ENCODE results near the gene RMDN3. TPM values are rescaled to one million over a fixed set of nuclear protein-coding genes. Genes with fewer than 3 reads are reported as not detected.

Gene RMDN3
- total RNA-seq, 1 experiment from 2014 or later = 43.1 TPM

- Histone ChIP-seq H3K27me3 (no peaks in the 10 kb centered on the region), H3K36me3 (peaks cover 5% of the 10 kb centered on the region; the same call in 1 of the 2 replicates), H3K9me3 (no peaks in the 10 kb centered on the region), H3K4me3 (peak within 1 kb of the TSS; percentile 39)
- DNase-seq = peak; percentile 63
These were observed 9.0 kb upstream of the RMDN3 start, which contains the start of gene GCHFR for GRCh38 chr15:40763801-40764628. Gene GCHFR, plus strand, starts transcription at chr15:40764068. Its CDS starts 113 bp downstream, at chr15:40764181.

- H3K36me3 ChIP-seq = peaks cover 3% of the 10 kb centered on the region; the same call in 1 of the 2 replicates
- no peaks in the 10 kb centered on the region for H3K27me3 ChIP-seq
- peak overlapping the region; percentile 39 for H3K4me3 ChIP-seq
- H3K9me3 ChIP-seq = no peaks in the 10 kb centered on the region
- peak; percentile 45 for DNase-seq
These were observed 8.1 kb upstream of the RMDN3 start for GRCh38 chr15:40762919-40763800.

GRCh38 chr15:40759961-40760360 is 4.9 kb upstream of the RMDN3 start:
- Histone ChIP-seq H3K9me3 (no peaks in the 10 kb centered on the region), H3K36me3 (no peaks in the 10 kb centered on the region), H3K4me3 (no peak overlapping the region), H3K27me3 (no peaks in the 10 kb centered on the region)
- DNase-seq = no peak

- H3K9me3 ChIP-seq = no peaks in the 10 kb centered on the region
- no peak overlapping the region for H3K4me3 ChIP-seq
- H3K36me3 ChIP-seq = peaks cover 5% of the 10 kb centered on the region
- no peaks in the 10 kb centered on the region for H3K27me3 ChIP-seq
- no peak for DNase-seq
These were observed 1.9 kb upstream of the RMDN3 start for GRCh38 chr15:40756938-40757337.

- Histone ChIP-seq H3K27me3 (no peaks in the 10 kb centered on the region), H3K9me3 (no peaks in the 10 kb centered on the region), H3K4me3 (peak overlapping the region; percentile 91), H3K36me3 (peaks cover 14% of the 10 kb centered on the region)
- no peak for DNase-seq
These were observed 756 bp upstream of the RMDN3 start for GRCh38 chr15:40755812-40756208.

- Histone ChIP-seq H3K36me3 (peaks cover 21% of the 10 kb centered on the region), H3K4me3 (peak overlapping the region; percentile 91), H3K9me3 (no peaks in the 10 kb centered on the region), H3K27me3 (no peaks in the 10 kb centered on the region)
- peak; percentile 13 for DNase-seq
These were observed 526 bp downstream of the RMDN3 start for GRCh38 chr15:40754574-40754882.

- Histone ChIP-seq H3K27me3 (no peaks in the 10 kb centered on the region), H3K9me3 (no peaks in the 10 kb centered on the region), H3K36me3 (peaks cover 29% of the 10 kb centered on the region), H3K4me3 (no peak overlapping the region)
- DNase-seq = no peak
These were observed 3.3 kb downstream of the RMDN3 start for GRCh38 chr15:40751745-40752144.

- Histone ChIP-seq H3K4me3 (no peak overlapping the region), H3K27me3 (no peaks in the 10 kb centered on the region), H3K9me3 (no peaks in the 10 kb centered on the region), H3K36me3 (peaks cover 29% of the 10 kb centered on the region)
- DNase-seq = no peak
These were observed 4.2 kb downstream of the RMDN3 start for GRCh38 chr15:40750885-40751284.

- Histone ChIP-seq H3K9me3 (no peaks in the 10 kb centered on the region), H3K4me3 (no peak overlapping the region), H3K27me3 (no peaks in the 10 kb centered on the region), H3K36me3 (peaks cover 32% of the 10 kb centered on the region)
- no peak for DNase-seq
These were observed 5.9 kb downstream of the RMDN3 start for GRCh38 chr15:40749151-40749630.

- Histone ChIP-seq H3K27me3 (no peaks in the 10 kb centered on the region), H3K9me3 (no peaks in the 10 kb centered on the region), H3K36me3 (peaks cover 41% of the 10 kb centered on the region), H3K4me3 (no peak overlapping the region)
- peak; percentile 43 for DNase-seq
These were observed 7.1 kb downstream of the RMDN3 start for GRCh38 chr15:40747685-40748631.

- H3K36me3 ChIP-seq = peaks cover 46% of the 10 kb centered on the region
- DNase-seq = peak; percentile 26
- no peaks in the 10 kb centered on the region for H3K27me3 ChIP-seq
- H3K9me3 ChIP-seq = no peaks in the 10 kb centered on the region
- H3K4me3 ChIP-seq = no peak overlapping the region
These were observed 8.1 kb downstream of the RMDN3 start for GRCh38 chr15:40746916-40747418.

- peaks cover 32% of the 10 kb centered on the region for H3K36me3 ChIP-seq
These were observed 10.3 kb downstream of the RMDN3 start for GRCh38 chr15:40744815-40745152.

GRCh38 chr15:40743921-40744814 is 10.9 kb downstream of the RMDN3 start:
- Histone ChIP-seq H3K27me3 (no peaks in the 10 kb centered on the region), H3K36me3 (peaks cover 33% of the 10 kb centered on the region), H3K9me3 (no peaks in the 10 kb centered on the region), H3K4me3 (no peak overlapping the region)
- peak; percentile 63 for DNase-seq

More at GRCh38 chr15:40744815-40745152, 10.3 kb downstream of the RMDN3 start:
- no peak for DNase-seq
- Histone ChIP-seq H3K9me3 (no peaks in the 10 kb centered on the region), H3K27me3 (no peaks in the 10 kb centered on the region), H3K4me3 (no peak overlapping the region)

- Histone ChIP-seq H3K36me3 (peaks cover 36% of the 10 kb centered on the region), H3K9me3 (no peaks in the 10 kb centered on the region), H3K4me3 (no peak overlapping the region), H3K27me3 (no peaks in the 10 kb centered on the region)
- no peak for DNase-seq
These were observed 11.6 kb downstream of the RMDN3 start for GRCh38 chr15:40743485-40743901.

GRCh38 chr15:40739854-40740253 is 15.2 kb downstream of the RMDN3 start:
- H3K4me3 ChIP-seq = no peak overlapping the region
- H3K9me3 ChIP-seq = no peaks in the 10 kb centered on the region
- peaks cover 55% of the 10 kb centered on the region for H3K36me3 ChIP-seq
- no peaks in the 10 kb centered on the region for H3K27me3 ChIP-seq
- DNase-seq = no peak

Data from MG63 (cell line).